GM19438 (cell line): Measurements from ENCODE around the gene ZFPM1.

Experiments used
- ATAC-seq: cut with Tn5 transposase; IDR thresholded peaks from one replicate; pipeline ENCODE4 v1.9.1; 2021; ENCODE audit warnings: low read depth; ENCODE audit not compliant: unreplicated experiment

The ZFPM1 gene

GRCh38 chr16:88535191-88535856 is 82.2 kb downstream of the ZFPM1 start:
- ATAC-seq: no peak

- no peak for ATAC-seq
These were observed 82.8 kb downstream of the ZFPM1 start for GRCh38 chr16:88535857-88536222.

- no peak for ATAC-seq
These were observed 83.4 kb downstream of the ZFPM1 start for GRCh38 chr16:88536510-88536909.

GRCh38 chr16:88536971-88537751 is 84.1 kb downstream of the ZFPM1 start:
- no peak for ATAC-seq

GRCh38 chr16:88537859-88538258 is 84.8 kb downstream of the ZFPM1 start:
- ATAC-seq: no peak

GRCh38 chr16:88538366-88539060 is 85.4 kb downstream of the ZFPM1 start:
- ATAC-seq: no peak

GRCh38 chr16:88539261-88539651 is 86.2 kb downstream of the ZFPM1 start:
- ATAC-seq: no peak

- ATAC-seq: no peak
These were observed 86.7 kb downstream of the ZFPM1 start for GRCh38 chr16:88539652-88540345.

- no peak for ATAC-seq
These were observed 87.4 kb downstream of the ZFPM1 start for GRCh38 chr16:88540346-88540977.

- no peak for ATAC-seq
These were observed 88.9 kb downstream of the ZFPM1 start for GRCh38 chr16:88541831-88542616.

- no peak for ATAC-seq
These were observed 90.2 kb downstream of the ZFPM1 start for GRCh38 chr16:88543230-88543813.

GRCh38 chr16:88545781-88546180 is 92.7 kb downstream of the ZFPM1 start:
- ATAC-seq: no peak

GRCh38 chr16:88548131-88548874 is 95.2 kb downstream of the ZFPM1 start:
- ATAC-seq: no peak

- ATAC-seq: no peak
These were observed 95.9 kb downstream of the ZFPM1 start for GRCh38 chr16:88548985-88549384.

GRCh38 chr16:88549671-88550245 is 96.7 kb downstream of the ZFPM1 start:
- ATAC-seq: no peak

GRCh38 chr16:88550246-88550661 is 97.2 kb downstream of the ZFPM1 start:
- ATAC-seq: no peak

GRCh38 chr16:88552166-88552565 is 99.1 kb downstream of the ZFPM1 start:
- ATAC-seq: no peak

GRCh38 chr16:88552815-88553214 is 99.7 kb downstream of the ZFPM1 start:
- peak; percentile 74 for ATAC-seq
